Nephron progenitor cell (in vitro differentiated cells): ENCODE data around the gene B3GLCT.
A peak's percentile ranks its signal among the peaks of the same experiment; 100 is the strongest.
"Not testable (repeated sequence)": the region's sequence is repeated elsewhere in the genome, so short reads cannot be mapped to it uniquely, and the experiment has no call there.

ENCODE experiments used
- DNase-seq: peaks from one replicate; pipeline ENCODE4 v3.0.0; 2021
- H3K27ac Mint-ChIP-seq: 2 replicates; pipeline ENCODE4 v1.8.0; 2021; ENCODE audit warnings: mild to moderate bottlenecking, moderate library complexity, mixed read lengths
- H3K27me3 Mint-ChIP-seq: 2 replicates; pipeline ENCODE4 v1.8.0; 2021; ENCODE audit warnings: mild to moderate bottlenecking, low read depth, mixed read lengths; ENCODE audit not compliant: poor library complexity
- H3K36me3 Mint-ChIP-seq: 2 replicates; pipeline ENCODE4 v1.8.0; 2021; ENCODE audit warnings: low read depth, mixed read lengths
- H3K4me1 Mint-ChIP-seq: 2 replicates; pipeline ENCODE4 v1.8.0; 2021; ENCODE audit warnings: mixed read lengths
- H3K4me3 Mint-ChIP-seq: 2 replicates; pipeline ENCODE4 v1.8.0; 2021; ENCODE audit warnings: mild to moderate bottlenecking, moderate library complexity, mixed read lengths
- H3K9me3 Mint-ChIP-seq: 2 replicates; pipeline ENCODE4 v1.8.0; 2021; ENCODE audit warnings: mild to moderate bottlenecking, moderate library complexity, mixed read lengths
- CTCF ChIP-seq: fragments of 200-600 bp; sonication (generic); IDR thresholded peaks from 2 replicates; pipeline ENCODE4 v1.5.0; 2021; ENCODE audit warnings: antibody characterized with exemption

The B3GLCT gene

DNA sequence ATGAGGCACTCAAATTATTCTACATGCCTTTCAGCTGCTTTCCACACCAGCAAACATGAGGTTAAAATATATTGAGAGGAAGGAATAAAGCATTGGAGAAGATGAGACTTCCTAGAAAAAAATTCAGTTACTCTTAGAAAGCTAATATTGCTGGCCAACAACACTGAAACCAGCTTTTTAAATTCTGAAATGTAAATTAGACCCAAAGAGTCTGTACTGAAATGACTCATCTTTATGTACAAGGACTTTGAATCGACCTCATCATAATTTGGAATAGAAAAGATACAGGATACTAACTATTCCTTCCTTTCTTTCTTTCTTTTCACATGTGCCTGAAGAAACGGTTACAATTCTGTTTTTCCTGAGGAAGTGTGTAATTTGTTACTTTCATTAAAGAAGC lies 31.6 kb upstream of the B3GLCT start:
- no peak overlapping the region for H3K27ac Mint-ChIP-seq
- no peaks in the 10 kb centered on the region for H3K27me3 Mint-ChIP-seq
- peaks cover 20% of the 10 kb centered on the region for H3K4me1 Mint-ChIP-seq
- no peaks in the 10 kb centered on the region for H3K36me3 Mint-ChIP-seq
- no peaks in the 10 kb centered on the region for H3K9me3 Mint-ChIP-seq
- DNase-seq, result no peak
- no peak overlapping the region for H3K4me3 Mint-ChIP-seq
- TF ChIP-seq CTCF, result no peak

- DNase-seq, result no peak
- Mint-ChIP-seq H3K36me3 (no peaks in the 10 kb centered on the region), H3K9me3 (no peaks in the 10 kb centered on the region), H3K4me1 (peaks cover 18% of the 10 kb centered on the region), H3K4me3 (no peak overlapping the region), H3K27ac (no peak overlapping the region), H3K27me3 (no peaks in the 10 kb centered on the region)
- TF ChIP-seq CTCF, result no peak
Observed at GRCh38 chr13:31168736-31169135, 31.0 kb upstream of the B3GLCT start.

- TF ChIP-seq CTCF, result no peak
- DNase-seq, result no peak
- H3K4me3 Mint-ChIP-seq, result no peak overlapping the region
- H3K4me1 Mint-ChIP-seq, result peaks cover 34% of the 10 kb centered on the region
- peaks cover 4% of the 10 kb centered on the region for H3K27me3 Mint-ChIP-seq
- no peaks in the 10 kb centered on the region for H3K36me3 Mint-ChIP-seq
- H3K9me3 Mint-ChIP-seq, result no peaks in the 10 kb centered on the region
- no peak overlapping the region for H3K27ac Mint-ChIP-seq
Observed at GRCh38 chr13:31172001-31172400, 27.8 kb upstream of the B3GLCT start.

GRCh38 chr13:31172535-31172934 lies 27.2 kb upstream of the B3GLCT start:
- Mint-ChIP-seq H3K9me3 (peaks cover 4% of the 10 kb centered on the region), H3K36me3 (peaks cover 4% of the 10 kb centered on the region), H3K27ac (no peak overlapping the region), H3K4me1 (peaks cover 39% of the 10 kb centered on the region), H3K4me3 (no peak overlapping the region), H3K27me3 (peaks cover 7% of the 10 kb centered on the region)
- no peak for TF ChIP-seq CTCF
- no peak for DNase-seq

DNA sequence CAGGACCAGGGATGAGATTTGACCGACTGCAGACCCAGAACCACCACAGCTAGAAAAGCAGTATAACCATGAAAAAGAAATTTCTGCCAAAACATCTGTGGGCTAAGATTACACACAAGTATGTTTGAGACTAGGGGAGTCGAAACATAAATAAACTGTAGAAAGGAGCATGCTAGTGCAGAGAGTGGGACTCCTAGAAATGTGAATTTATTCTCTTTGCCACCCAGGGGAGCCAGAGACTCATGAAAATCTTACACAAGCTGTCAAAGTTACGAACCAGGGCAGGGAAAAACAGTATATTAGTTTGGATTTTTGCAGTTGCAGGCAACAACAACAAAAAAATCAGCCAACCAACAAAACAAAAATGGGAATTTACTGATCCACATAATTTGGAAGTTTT lies 25.8 kb upstream of the B3GLCT start:
- DNase-seq, result no peak
- Mint-ChIP-seq H3K27me3 (peaks cover 7% of the 10 kb centered on the region), H3K4me3 (no peak overlapping the region), H3K9me3 (peaks cover 10% of the 10 kb centered on the region), H3K36me3 (peaks cover 4% of the 10 kb centered on the region), H3K27ac (no peak overlapping the region), H3K4me1 (peaks cover 34% of the 10 kb centered on the region)
- no peak for TF ChIP-seq CTCF

GRCh38 chr13:31175847-31176532 lies 23.8 kb upstream of the B3GLCT start:
- Mint-ChIP-seq H3K4me3 (peak overlapping the region; percentile 23), H3K4me1 (peaks cover 28% of the 10 kb centered on the region), H3K27me3 (peaks cover 7% of the 10 kb centered on the region), H3K36me3 (peaks cover 4% of the 10 kb centered on the region), H3K27ac (peak overlapping the region; percentile 85), H3K9me3 (peaks cover 17% of the 10 kb centered on the region)
- no peak for DNase-seq
- no peak for TF ChIP-seq CTCF

DNA sequence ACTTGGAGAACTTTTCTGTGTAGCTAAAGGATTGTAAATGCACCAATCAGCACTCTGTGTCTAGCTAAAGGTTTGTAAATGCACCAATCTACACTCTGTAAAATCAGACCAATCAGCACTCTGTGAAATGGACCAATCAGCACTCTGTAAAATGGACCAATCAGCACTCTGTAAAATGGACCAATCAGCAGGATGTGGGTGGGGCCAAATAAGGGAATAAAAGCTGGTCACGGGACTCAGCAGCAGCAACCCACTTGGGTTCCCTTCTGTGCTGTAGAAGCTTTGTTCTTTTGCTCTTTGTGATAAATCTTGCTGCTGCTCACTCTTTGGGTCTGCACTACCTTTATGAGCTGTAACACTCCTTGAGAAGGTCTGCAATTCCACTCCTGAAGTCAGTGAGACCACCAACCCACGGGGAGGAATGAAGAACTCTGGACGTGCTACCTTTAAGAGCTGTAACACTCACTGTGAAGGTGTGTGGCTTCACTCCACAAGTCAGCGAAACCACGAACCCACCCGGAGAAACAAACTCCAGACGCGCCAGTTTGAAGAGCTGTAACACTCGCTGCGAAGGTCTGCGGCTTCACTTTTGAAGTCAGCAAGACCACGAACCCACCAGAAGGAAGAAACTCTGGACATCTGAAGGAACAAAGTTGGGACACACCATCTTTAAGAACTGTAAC lies 21.8 kb upstream of the B3GLCT start:
- not testable (repeated sequence) for DNase-seq, H3K27ac Mint-ChIP-seq, H3K36me3 Mint-ChIP-seq, H3K4me3 Mint-ChIP-seq, H3K27me3 Mint-ChIP-seq
- Mint-ChIP-seq H3K9me3 (peaks cover 23% of the 10 kb centered on the region), H3K4me1 (peaks cover 33% of the 10 kb centered on the region)
